ENCODE data around the gene ARHGEF11.

ARHGEF11 gene

GRCh38 chr1:156922986-156923669 is 122.4 kb downstream of the ARHGEF11 start:
- DNase-seq (ENCODE audit: low read depth), result no peak
- peak overlapping the region; percentile 20 for H3K4me3 ChIP-seq (ENCODE audit: low read depth, low read length)

- DNase-seq (ENCODE audit: low read depth), result no peak
Measured at GRCh38 chr1:156921053-156921529, 124.5 kb downstream of the ARHGEF11 start.

GRCh38 chr1:156920233-156921052 is 125.1 kb downstream of the ARHGEF11 start, which contains the start of gene LRRC71:
TSS of gene LRRC71 (plus strand) at chr1:156920632. CDS start at chr1:156920804, 172 bp downstream.
- peak within 1 kb of the TSS; percentile 32 for H3K4me3 ChIP-seq (ENCODE audit: low read depth, low read length)
- no peak for DNase-seq (ENCODE audit: low read depth)

More at GRCh38 chr1:156921053-156921529, 124.5 kb downstream of the ARHGEF11 start:
- no peak overlapping the region for H3K4me3 ChIP-seq (ENCODE audit: low read depth, low read length)

- H3K4me3 ChIP-seq (ENCODE audit: low read depth, low read length), result no peak overlapping the region
- DNase-seq (ENCODE audit: low read depth), result no peak
Measured at GRCh38 chr1:156914440-156914856, 131.1 kb downstream of the ARHGEF11 start.

GRCh38 chr1:156913809-156914387 is 131.6 kb downstream of the ARHGEF11 start:
- DNase-seq (ENCODE audit: low read depth), result no peak
- no peak overlapping the region for H3K4me3 ChIP-seq (ENCODE audit: low read depth, low read length)

- H3K4me3 ChIP-seq (ENCODE audit: low read depth, low read length), result no peak overlapping the region
- no peak for DNase-seq (ENCODE audit: low read depth)
Measured at GRCh38 chr1:156912861-156913808, 132.4 kb downstream of the ARHGEF11 start.

- H3K4me3 ChIP-seq (ENCODE audit: low read depth, low read length), result no peak overlapping the region
- DNase-seq (ENCODE audit: low read depth), result no peak
Measured at GRCh38 chr1:156912310-156912709, 133.2 kb downstream of the ARHGEF11 start.

GRCh38 chr1:156911577-156912298 is 133.8 kb downstream of the ARHGEF11 start:
- no peak for DNase-seq (ENCODE audit: low read depth)
- no peak overlapping the region for H3K4me3 ChIP-seq (ENCODE audit: low read depth, low read length)

- DNase-seq (ENCODE audit: low read depth), result no peak
- no peak overlapping the region for H3K4me3 ChIP-seq (ENCODE audit: low read depth, low read length)
Measured at GRCh38 chr1:156910309-156910782, 135.2 kb downstream of the ARHGEF11 start.

GRCh38 chr1:156909671-156910070 is 135.9 kb downstream of the ARHGEF11 start:
- no peak for DNase-seq (ENCODE audit: low read depth)

GRCh38 chr1:156908955-156909354 is 136.6 kb downstream of the ARHGEF11 start:
- DNase-seq (ENCODE audit: low read depth), result no peak
- no peak overlapping the region for H3K4me3 ChIP-seq (ENCODE audit: low read depth, low read length)

More at GRCh38 chr1:156909671-156910070, 135.9 kb downstream of the ARHGEF11 start:
- H3K4me3 ChIP-seq (ENCODE audit: low read depth, low read length), result no peak overlapping the region

GRCh38 chr1:156908541-156908940 is 137.0 kb downstream of the ARHGEF11 start:
- DNase-seq (ENCODE audit: low read depth), result no peak
- H3K4me3 ChIP-seq (ENCODE audit: low read depth, low read length), result no peak overlapping the region

GRCh38 chr1:156906206-156906906 is 139.2 kb downstream of the ARHGEF11 start:
- no peak overlapping the region for H3K4me3 ChIP-seq (ENCODE audit: low read depth, low read length)
- no peak for DNase-seq (ENCODE audit: low read depth)

GRCh38 chr1:156905651-156906050 is 139.9 kb downstream of the ARHGEF11 start:
- H3K4me3 ChIP-seq (ENCODE audit: low read depth, low read length), result no peak overlapping the region
- DNase-seq (ENCODE audit: low read depth), result no peak

GRCh38 chr1:156905176-156905575 is 140.4 kb downstream of the ARHGEF11 start:
- DNase-seq (ENCODE audit: low read depth), result no peak
- H3K4me3 ChIP-seq (ENCODE audit: low read depth, low read length), result no peak overlapping the region

GRCh38 chr1:156904187-156904959 is 141.2 kb downstream of the ARHGEF11 start:
- H3K4me3 ChIP-seq (ENCODE audit: low read depth, low read length), result no peak overlapping the region
- no peak for DNase-seq (ENCODE audit: low read depth)
